Measurements from ENCODE around the gene ST6GAL2.

ST6GAL2 gene

GRCh38 chr2:106867196-106867953 lies 18.6 kb downstream of the ST6GAL2 start:
- no peak for DNase-seq (ENCODE audit: low read depth, low spot score)
- ChIA-PET CTCF (no interaction called here), POLR2A (no interaction called here)
- no peak overlapping the region for H3K4me3 ChIP-seq (ENCODE audit: low read depth, low read length)
- TF ChIP-seq, protein P1, sequence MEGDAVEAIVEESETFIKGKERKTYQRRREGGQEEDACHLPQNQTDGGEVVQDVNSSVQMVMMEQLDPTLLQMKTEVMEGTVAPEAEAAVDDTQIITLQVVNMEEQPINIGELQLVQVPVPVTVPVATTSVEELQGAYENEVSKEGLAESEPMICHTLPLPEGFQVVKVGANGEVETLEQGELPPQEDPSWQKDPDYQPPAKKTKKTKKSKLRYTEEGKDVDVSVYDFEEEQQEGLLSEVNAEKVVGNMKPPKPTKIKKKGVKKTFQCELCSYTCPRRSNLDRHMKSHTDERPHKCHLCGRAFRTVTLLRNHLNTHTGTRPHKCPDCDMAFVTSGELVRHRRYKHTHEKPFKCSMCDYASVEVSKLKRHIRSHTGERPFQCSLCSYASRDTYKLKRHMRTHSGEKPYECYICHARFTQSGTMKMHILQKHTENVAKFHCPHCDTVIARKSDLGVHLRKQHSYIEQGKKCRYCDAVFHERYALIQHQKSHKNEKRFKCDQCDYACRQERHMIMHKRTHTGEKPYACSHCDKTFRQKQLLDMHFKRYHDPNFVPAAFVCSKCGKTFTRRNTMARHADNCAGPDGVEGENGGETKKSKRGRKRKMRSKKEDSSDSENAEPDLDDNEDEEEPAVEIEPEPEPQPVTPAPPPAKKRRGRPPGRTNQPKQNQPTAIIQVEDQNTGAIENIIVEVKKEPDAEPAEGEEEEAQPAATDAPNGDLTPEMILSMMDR (IDR thresholded peaks at IDR 0.05; ENCODE audit: insufficient read depth, low read length, missing control alignments) = no peak

DNA sequence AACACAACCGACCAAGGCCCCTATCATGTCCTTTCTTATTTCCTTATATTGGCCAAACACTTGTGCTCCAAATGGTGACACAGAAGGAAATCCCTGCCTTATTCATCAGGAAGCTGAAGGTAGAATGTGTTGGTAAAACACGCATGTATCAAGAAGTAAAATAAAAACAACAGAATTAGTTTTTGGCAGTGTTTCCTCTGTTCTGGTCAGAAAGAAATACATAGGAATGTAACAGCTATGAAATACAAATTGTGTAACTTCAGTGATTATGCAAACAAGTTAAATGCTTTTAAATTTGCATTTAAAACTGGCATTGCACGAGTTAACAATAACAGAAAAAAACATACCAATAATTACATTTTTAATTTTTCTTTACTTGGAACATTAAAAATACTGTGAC lies 19.3 kb downstream of the ST6GAL2 start:
- DNase-seq (ENCODE audit: low read depth, low spot score) = no peak
- TF ChIP-seq, protein P1 (IDR thresholded peaks at IDR 0.05; ENCODE audit: insufficient read depth, low read length, missing control alignments) = no peak
- H3K4me3 ChIP-seq (ENCODE audit: low read depth, low read length) = no peak overlapping the region
- ChIA-PET POLR2A (no interaction called here), CTCF (no interaction called here)

DNA sequence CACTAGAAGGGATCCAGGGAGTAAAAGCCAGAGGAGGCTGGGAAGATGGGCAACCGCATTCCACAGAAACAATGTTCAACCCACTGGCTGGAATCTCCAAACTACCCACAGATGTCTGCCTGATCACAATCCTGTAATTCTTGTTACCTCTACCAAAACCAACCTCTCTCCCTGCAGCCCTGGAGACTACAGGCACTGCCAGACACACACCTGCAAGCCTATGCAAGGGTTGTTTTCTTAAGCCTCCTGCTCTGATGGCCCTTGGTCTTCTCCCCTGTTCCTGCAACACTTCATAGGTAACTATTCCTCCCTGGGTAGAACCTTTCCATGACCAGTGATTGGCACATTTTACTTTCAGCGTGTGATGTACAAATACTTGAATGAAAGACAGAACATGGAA lies 21.9 kb downstream of the ST6GAL2 start:
- no peak overlapping the region for H3K4me3 ChIP-seq (ENCODE audit: low read depth, low read length)
- CTCF ChIA-PET = interaction anchor here (1.1 kb wide), 1 partner anchor 12 kb away, joined by 3 read pairs; no protein-coding TSS in a partner anchor
- POLR2A ChIA-PET = no interaction called here

GRCh38 chr2:106863387-106863786 lies 22.6 kb downstream of the ST6GAL2 start:
- no peak for DNase-seq (ENCODE audit: low read depth, low spot score)
- POLR2A ChIA-PET = no interaction called here
- TF ChIP-seq, protein P1 (IDR thresholded peaks at IDR 0.05; ENCODE audit: insufficient read depth, low read length, missing control alignments) = peak; percentile 14
- no peak overlapping the region for H3K4me3 ChIP-seq (ENCODE audit: low read depth, low read length)
- CTCF ChIA-PET = interaction anchor here (1.1 kb wide), 1 partner anchor 12 kb away, joined by 3 read pairs; no protein-coding TSS in a partner anchor

More for the DNA sequence above, 21.9 kb downstream of the ST6GAL2 start:
- TF ChIP-seq, protein P1 (IDR thresholded peaks at IDR 0.05; ENCODE audit: insufficient read depth, low read length, missing control alignments) = no peak
- no peak for DNase-seq (ENCODE audit: low read depth, low spot score)

- TF ChIP-seq, protein P1 (IDR thresholded peaks at IDR 0.05; ENCODE audit: insufficient read depth, low read length, missing control alignments) = no peak
- H3K4me3 ChIP-seq (ENCODE audit: low read depth, low read length) = no peak overlapping the region
- ChIA-PET CTCF (no interaction called here), POLR2A (no interaction called here)
- no peak for DNase-seq (ENCODE audit: low read depth, low spot score)
Observed at GRCh38 chr2:106859498-106859897, 26.5 kb downstream of the ST6GAL2 start.

DNA sequence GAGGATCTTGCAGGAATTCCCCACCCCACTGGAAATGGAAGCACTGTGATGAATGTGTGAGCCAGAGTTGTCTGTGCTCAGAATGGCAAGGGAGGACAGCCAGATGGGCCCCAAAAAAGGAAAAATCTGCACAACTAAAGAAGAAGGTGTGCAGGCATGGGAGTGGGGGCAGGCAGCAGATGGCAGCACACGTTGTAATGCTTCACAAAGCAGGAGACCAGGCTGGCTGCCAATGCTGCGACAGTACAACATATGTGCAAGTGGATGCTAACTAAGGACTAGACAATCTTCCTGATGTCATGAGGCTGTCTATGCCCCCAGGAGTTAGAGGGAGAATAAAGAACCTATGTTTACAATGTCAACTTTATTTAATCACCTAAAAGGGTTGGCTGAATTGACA lies 27.2 kb downstream of the ST6GAL2 start:
- CTCF ChIA-PET = no interaction called here

More for the DNA sequence above, 27.2 kb downstream of the ST6GAL2 start:
- TF ChIP-seq, protein P1 (IDR thresholded peaks at IDR 0.05; ENCODE audit: insufficient read depth, low read length, missing control alignments) = no peak
- H3K4me3 ChIP-seq (ENCODE audit: low read depth, low read length) = no peak overlapping the region
- DNase-seq (ENCODE audit: low read depth, low spot score) = no peak
- POLR2A ChIA-PET = no interaction called here

All from AG04449 (cell line).